HEK293 (cell line): ENCODE measurements around the gene ACSM3.

ENCODE experiments used
- CTCF ChIA-PET: fragments of 350-600 bp; formaldehyde crosslinking; extraction: SDS; loops from one replicate; lab custom pipeline; 2021; ENCODE audit warnings: antibody characterized with exemption; lab: Yijun Ruan, JAX
- POLR2A ChIA-PET: fragments of 300-600 bp; formaldehyde crosslinking; extraction: SDS; loops from one replicate; lab custom pipeline; 2020; ENCODE audit warnings: antibody characterized with exemption, inconsistent platforms; lab: Yijun Ruan, JAX
- H3K27ac ChIP-seq: fragments of 200-500 bp; sonication (Bioruptor generic); 2 replicates; pipeline ENCODE4 v1.5.1; 2014; ENCODE audit warnings: low read depth, low read length, control low read depth, inconsistent platforms; ENCODE audit errors: extremely low read depth
- H3K36me3 ChIP-seq, 2 experiments: fragments of 200-500 bp in 1 of 2; sonication (Bioruptor generic) in 1 of 2; 1 replicate in 1 of 2; 2 replicates in 1 of 2; pipeline ENCODE4 v1.5.1; 2014 to 2017; ENCODE audit warnings: inconsistent platforms in 2 of 2, low read length in 2 of 2; ENCODE audit not compliant: control insufficient read depth in 2 of 2, insufficient read depth in 1 of 2
- H3K4me1 ChIP-seq: fragments of 200-500 bp; sonication (Bioruptor generic); 2 replicates; pipeline ENCODE4 v1.5.1; 2014; ENCODE audit warnings: mild to moderate bottlenecking, low read length, inconsistent platforms; ENCODE audit not compliant: control insufficient read depth, insufficient read depth
- H3K4me3 ChIP-seq: 2 replicates; pipeline ENCODE4 v1.5.1; 2011; ENCODE audit warnings: low read depth, mild to moderate bottlenecking, control low read depth, low read length, moderate library complexity
- H3K9me3 ChIP-seq: fragments of 200-500 bp; sonication (Bioruptor generic); 2 replicates; pipeline ENCODE4 v1.5.1; 2014; ENCODE audit warnings: low read depth, low read length, inconsistent platforms; ENCODE audit not compliant: control insufficient read depth, insufficient read depth
- GFI1B ChIP-seq: fragments of 450-650 bp; formaldehyde crosslinking; IDR thresholded peaks from 2 replicates; pipeline ENCODE4 v1.5.1; 2016; ENCODE audit warnings: missing biosample characterization, missing genetic modification characterization
- GLI4 ChIP-seq: fragments of 450-650 bp; formaldehyde crosslinking; IDR thresholded peaks from 2 replicates; pipeline ENCODE4 v1.5.1; 2016; ENCODE audit warnings: missing biosample characterization, missing genetic modification characterization
- HOXD13 ChIP-seq: sonication (generic); formaldehyde crosslinking; IDR thresholded peaks from 2 replicates; pipeline ENCODE4 v1.8.0; 2022; ENCODE audit warnings: missing genetic modification reagents, borderline replicate concordance
- IKZF3 ChIP-seq: fragments of 450-650 bp; IDR thresholded peaks from 2 replicates; pipeline ENCODE4 v1.5.0; 2018; ENCODE audit warnings: missing biosample characterization, mild to moderate bottlenecking, missing genetic modification characterization, moderate library complexity
- TRIM28 ChIP-seq: IDR thresholded peaks from 2 replicates; pipeline ENCODE4 v1.6.1; 2011; ENCODE audit warnings: low read length, control low read depth, borderline replicate concordance
- YY1 ChIP-seq: fragments of 450-650 bp; formaldehyde crosslinking; IDR thresholded peaks from 2 replicates; pipeline ENCODE4 v1.5.1; 2018; ENCODE audit warnings: missing biosample characterization, missing genetic modification characterization
- YY2 ChIP-seq: fragments of 450-650 bp; formaldehyde crosslinking; IDR thresholded peaks from 2 replicates; pipeline ENCODE4 v1.5.1; 2016; ENCODE audit warnings: missing biosample characterization, missing genetic modification characterization
- ZBTB17 ChIP-seq: fragments of 450-650 bp; formaldehyde crosslinking; IDR thresholded peaks from 2 replicates; pipeline ENCODE4 v1.5.1; 2016; ENCODE audit warnings: missing biosample characterization, missing genetic modification characterization
- ZFP37 ChIP-seq: fragments of 450-650 bp; formaldehyde crosslinking; IDR thresholded peaks from 2 replicates; pipeline ENCODE4 v1.5.1; 2016; ENCODE audit warnings: missing biosample characterization, missing genetic modification characterization
- ZIC2 ChIP-seq: fragments of 450-650 bp; formaldehyde crosslinking; IDR thresholded peaks from 2 replicates; pipeline ENCODE4 v1.5.1; 2016; ENCODE audit warnings: missing biosample characterization, missing genetic modification characterization
- ZNF121 ChIP-seq: fragments of 450-650 bp; formaldehyde crosslinking; IDR thresholded peaks from 2 replicates; pipeline ENCODE4 v1.5.1; 2016; ENCODE audit warnings: missing biosample characterization, missing genetic modification characterization
- ZNF146 ChIP-seq: fragments of 450-650 bp; formaldehyde crosslinking; IDR thresholded peaks from 2 replicates; pipeline ENCODE4 v1.5.1; 2016; ENCODE audit warnings: missing biosample characterization, missing genetic modification characterization
- ZNF184 ChIP-seq: fragments of 450-650 bp; IDR thresholded peaks from 2 replicates; pipeline ENCODE4 v1.5.1; 2018; ENCODE audit warnings: missing biosample characterization, mild to moderate bottlenecking, missing genetic modification characterization
- ZNF423 ChIP-seq: fragments of 450-650 bp; formaldehyde crosslinking; IDR thresholded peaks from 2 replicates; pipeline ENCODE4 v1.5.1; 2016; ENCODE audit warnings: missing biosample characterization, missing genetic modification characterization
- ZNF560 ChIP-seq: fragments of 450-650 bp; formaldehyde crosslinking; IDR thresholded peaks from 2 replicates; pipeline ENCODE4 v1.5.1; 2017; ENCODE audit warnings: missing biosample characterization, missing genetic modification characterization, borderline replicate concordance
- ZNF626 ChIP-seq: fragments of 450-650 bp; sonication (Bioruptor Pico); formaldehyde crosslinking; IDR thresholded peaks from 2 replicates; pipeline ENCODE4 v1.5.1; 2018; ENCODE audit warnings: missing biosample characterization, missing genetic modification characterization, inconsistent platforms
- ZNF639 ChIP-seq: fragments of 450-650 bp; formaldehyde crosslinking; IDR thresholded peaks from 2 replicates; pipeline ENCODE4 v1.5.1; 2016; ENCODE audit warnings: missing biosample characterization, missing genetic modification characterization
- ZNF660 ChIP-seq: fragments of 450-650 bp; IDR thresholded peaks from 2 replicates; pipeline ENCODE4 v1.5.1; 2018; ENCODE audit warnings: missing biosample characterization, mild to moderate bottlenecking, missing genetic modification characterization
- ZNF776 ChIP-seq: fragments of 450-650 bp; formaldehyde crosslinking; IDR thresholded peaks from 2 replicates; pipeline ENCODE4 v1.5.0; 2017; ENCODE audit warnings: missing biosample characterization, missing genetic modification characterization, borderline replicate concordance
- ZNF837 ChIP-seq: fragments of 450-650 bp; formaldehyde crosslinking; IDR thresholded peaks from 2 replicates; pipeline ENCODE4 v1.5.1; 2016; ENCODE audit warnings: missing biosample characterization, missing genetic modification characterization
- ZXDB ChIP-seq: fragments of 450-650 bp; formaldehyde crosslinking; IDR thresholded peaks from 2 replicates; pipeline ENCODE4 v1.5.1; 2016; ENCODE audit warnings: missing biosample characterization, missing genetic modification characterization
- TF ChIP-seq, protein P1 (sequence below): fragments of 450-650 bp; formaldehyde crosslinking; IDR thresholded peaks from 2 replicates; pipeline ENCODE4; 2016; ENCODE audit warnings: missing biosample characterization, missing genetic modification characterization
- TF ChIP-seq, protein P2 (sequence below): fragments of 450-650 bp; formaldehyde crosslinking; IDR thresholded peaks from 2 replicates; pipeline ENCODE4 v1.5.1; 2016; ENCODE audit warnings: missing biosample characterization, missing genetic modification characterization, low read depth
- TF ChIP-seq, protein P3 (sequence below): fragments of 450-650 bp; formaldehyde crosslinking; IDR thresholded peaks from 2 replicates; pipeline ENCODE4 v1.5.1; 2017; ENCODE audit warnings: missing biosample characterization, missing genetic modification characterization

ACSM3 gene

DNA sequence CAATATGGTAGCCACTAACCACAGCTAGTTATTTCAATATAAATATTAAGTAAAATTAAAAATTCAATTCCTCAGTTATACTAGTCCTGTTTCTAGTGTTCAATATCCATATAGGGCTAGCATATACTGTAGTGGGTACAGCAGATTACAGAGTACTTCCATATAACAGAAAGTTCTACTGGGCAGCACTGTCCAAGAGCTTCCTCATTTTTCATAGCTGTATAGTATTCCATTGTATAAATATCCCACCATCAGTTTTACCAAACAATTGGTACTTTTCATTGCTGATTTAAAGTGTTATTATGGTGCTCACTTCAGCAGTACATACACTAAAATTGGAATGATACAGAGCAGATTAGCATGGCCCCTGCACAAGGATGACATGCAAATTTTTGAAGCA lies 20.4 kb downstream of the ACSM3 start:
- Histone ChIP-seq H3K36me3 (no peaks in the 10 kb centered on the region), H3K9me3 (no peaks in the 10 kb centered on the region), H3K27ac (no peak overlapping the region), H3K4me1 (no peaks in the 10 kb centered on the region), H3K4me3 (no peak overlapping the region)
- ChIA-PET CTCF (interaction anchor here (0.7 kb wide), 2 partner anchors 9 to 1520 kb away, joined by 3 to 4 read pairs; no protein-coding TSS in a partner anchor), POLR2A (no interaction called here)
- TF ChIP-seq ZNF660 (tag by site-specific recombination) (0 out of 2 replicates have a peak, but pooled peaks have one; percentile 27), ZNF146 (tag by site-specific recombination) (peak; percentile 63; the same call in 1 of the 2 replicates), IKZF3 (tag by site-specific recombination) (no peak)

DNA sequence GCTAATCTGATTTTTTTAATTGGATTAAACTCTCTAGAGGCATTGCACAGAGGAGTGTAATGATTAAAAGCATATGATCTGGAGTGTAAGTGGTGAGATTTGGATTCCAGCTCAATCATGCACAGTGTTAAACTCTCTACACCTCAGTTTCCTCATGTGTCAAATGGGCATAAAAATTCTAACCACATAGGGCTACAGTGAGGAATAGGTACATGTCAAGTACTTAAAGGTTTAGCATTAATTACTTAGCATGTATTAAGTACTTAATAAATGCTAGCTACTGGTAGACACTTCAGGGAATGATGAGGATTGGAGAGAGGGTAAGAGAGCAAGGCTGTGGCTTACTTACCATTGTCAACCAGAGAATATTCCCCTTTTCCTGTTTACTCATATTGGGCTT lies 25.3 kb downstream of the ACSM3 start:
- Histone ChIP-seq H3K36me3 (no peaks in the 10 kb centered on the region), H3K4me1 (no peaks in the 10 kb centered on the region), H3K27ac (no peak overlapping the region), H3K9me3 (no peaks in the 10 kb centered on the region), H3K4me3 (no peak overlapping the region)
- CTCF ChIA-PET, result interaction anchor here (0.6 to 2.6 kb wide), 2 partner anchors 13 to 532 kb away, joined by 3 to 15 read pairs; no protein-coding TSS in a partner anchor
- TF ChIP-seq YY2, result no peak
- no peak for TF ChIP-seq ZNF560
- no peak for TF ChIP-seq ZNF639 (tag by site-specific recombination)
- no peak for TF ChIP-seq ZNF626
- TF ChIP-seq GFI1B (tag by site-specific recombination), result no peak
- TF ChIP-seq GLI4 (tag by site-specific recombination), result no peak
- no peak for TF ChIP-seq TRIM28
- POLR2A ChIA-PET, result interaction anchor here (0.7 kb wide), 1 partner anchor 24 kb away, joined by 11 read pairs; no protein-coding TSS in a partner anchor

- ChIA-PET CTCF (interaction anchor here (0.7 to 1.2 kb wide), 4 partner anchors 8 to 365 kb away, joined by 3 to 4 read pairs (median 3); no protein-coding TSS in a partner anchor), POLR2A (interaction anchor here (0.9 kb wide), 1 partner anchor 59 kb away, joined by 3 read pairs; no protein-coding TSS in a partner anchor)
- Histone ChIP-seq H3K36me3 (peaks cover 4 to 17% of the 10 kb centered on the region in 2 experiments; a peak in 2 of 3 replicates), H3K9me3 (no peaks in the 10 kb centered on the region), H3K4me1 (no peaks in the 10 kb centered on the region), H3K4me3 (no peak overlapping the region), H3K27ac (no peak overlapping the region)
- TF ChIP-seq, protein P1, sequence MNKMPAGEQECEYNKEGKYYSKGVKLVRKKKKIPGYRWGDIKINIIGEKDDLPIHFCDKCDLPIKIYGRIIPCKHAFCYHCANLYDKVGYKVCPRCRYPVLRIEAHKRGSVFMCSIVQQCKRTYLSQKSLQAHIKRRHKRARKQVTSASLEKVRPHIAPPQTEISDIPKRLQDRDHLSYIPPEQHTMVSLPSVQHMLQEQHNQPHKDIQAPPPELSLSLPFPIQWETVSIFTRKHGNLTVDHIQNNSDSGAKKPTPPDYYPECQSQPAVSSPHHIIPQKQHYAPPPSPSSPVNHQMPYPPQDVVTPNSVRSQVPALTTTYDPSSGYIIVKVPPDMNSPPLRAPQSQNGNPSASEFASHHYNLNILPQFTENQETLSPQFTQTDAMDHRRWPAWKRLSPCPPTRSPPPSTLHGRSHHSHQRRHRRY, result no peak
- TF ChIP-seq, protein P2, sequence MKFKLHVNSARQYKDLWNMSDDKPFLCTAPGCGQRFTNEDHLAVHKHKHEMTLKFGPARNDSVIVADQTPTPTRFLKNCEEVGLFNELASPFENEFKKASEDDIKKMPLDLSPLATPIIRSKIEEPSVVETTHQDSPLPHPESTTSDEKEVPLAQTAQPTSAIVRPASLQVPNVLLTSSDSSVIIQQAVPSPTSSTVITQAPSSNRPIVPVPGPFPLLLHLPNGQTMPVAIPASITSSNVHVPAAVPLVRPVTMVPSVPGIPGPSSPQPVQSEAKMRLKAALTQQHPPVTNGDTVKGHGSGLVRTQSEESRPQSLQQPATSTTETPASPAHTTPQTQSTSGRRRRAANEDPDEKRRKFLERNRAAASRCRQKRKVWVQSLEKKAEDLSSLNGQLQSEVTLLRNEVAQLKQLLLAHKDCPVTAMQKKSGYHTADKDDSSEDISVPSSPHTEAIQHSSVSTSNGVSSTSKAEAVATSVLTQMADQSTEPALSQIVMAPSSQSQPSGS, result 0 out of 2 replicates have a peak, but pooled peaks have one; percentile 34
Measured at GRCh38 chr16:20791923-20792612, 28.3 kb downstream of the ACSM3 start.

GRCh38 chr16:20798364-20798763 lies 34.5 kb downstream of the ACSM3 start:
- H3K36me3 ChIP-seq, result peaks cover 43 to 58% of the 10 kb centered on the region in 2 experiments
- POLR2A ChIA-PET, result no interaction called here
- no peak overlapping the region for H3K4me3 ChIP-seq
- no peaks in the 10 kb centered on the region for H3K9me3 ChIP-seq
- no peak overlapping the region for H3K27ac ChIP-seq
- H3K4me1 ChIP-seq, result no peaks in the 10 kb centered on the region
- CTCF ChIA-PET, result interaction anchor here (1.2 kb wide), 1 partner anchor 285 kb away, joined by 3 read pairs; no protein-coding TSS in a partner anchor
- TF ChIP-seq YY1 (no peak), ZNF776 (tag by site-specific recombination) (no peak), ZNF837 (tag by site-specific recombination) (no peak), ZNF423 (tag by site-specific recombination) (no peak), ZNF121 (no peak), ZBTB17 (tag by site-specific recombination) (no peak), ZIC2 (tag by site-specific recombination) (no peak), ZNF184 (tag by site-specific recombination) (no peak), ZFP37 (tag by site-specific recombination) (no peak), HOXD13 (no peak), ZXDB (tag by site-specific recombination) (no peak)
- TF ChIP-seq, protein P3, sequence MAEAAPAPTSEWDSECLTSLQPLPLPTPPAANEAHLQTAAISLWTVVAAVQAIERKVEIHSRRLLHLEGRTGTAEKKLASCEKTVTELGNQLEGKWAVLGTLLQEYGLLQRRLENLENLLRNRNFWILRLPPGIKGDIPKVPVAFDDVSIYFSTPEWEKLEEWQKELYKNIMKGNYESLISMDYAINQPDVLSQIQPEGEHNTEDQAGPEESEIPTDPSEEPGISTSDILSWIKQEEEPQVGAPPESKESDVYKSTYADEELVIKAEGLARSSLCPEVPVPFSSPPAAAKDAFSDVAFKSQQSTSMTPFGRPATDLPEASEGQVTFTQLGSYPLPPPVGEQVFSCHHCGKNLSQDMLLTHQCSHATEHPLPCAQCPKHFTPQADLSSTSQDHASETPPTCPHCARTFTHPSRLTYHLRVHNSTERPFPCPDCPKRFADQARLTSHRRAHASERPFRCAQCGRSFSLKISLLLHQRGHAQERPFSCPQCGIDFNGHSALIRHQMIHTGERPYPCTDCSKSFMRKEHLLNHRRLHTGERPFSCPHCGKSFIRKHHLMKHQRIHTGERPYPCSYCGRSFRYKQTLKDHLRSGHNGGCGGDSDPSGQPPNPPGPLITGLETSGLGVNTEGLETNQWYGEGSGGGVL (tag by site-specific recombination), result no peak
